HG02884 (cell line): ENCODE results near the gene B3GALT4.
A peak's percentile ranks its signal among the peaks of the same experiment; 100 is the strongest.

ENCODE experiments used
- ATAC-seq: cut with Tn5 transposase; IDR thresholded peaks from one replicate; pipeline ENCODE4 v1.9.1; 2021; ENCODE audit warnings: mild to moderate bottlenecking, moderate library complexity; ENCODE audit not compliant: unreplicated experiment

Gene B3GALT4

GRCh38 chr6:33313709-33314514 is 37.0 kb downstream of the B3GALT4 start, which contains the start of gene TAPBP:
Gene TAPBP, minus strand, starts transcription at chr6:33314078. Its CDS starts 37 bp downstream, at chr6:33314041.
- ATAC-seq, result peak; percentile 37

GRCh38 chr6:33314515-33314942 is 37.6 kb downstream of the B3GALT4 start:
- ATAC-seq, result no peak

GRCh38 chr6:33314943-33315792 is 38.2 kb downstream of the B3GALT4 start:
- ATAC-seq, result no peak

GRCh38 chr6:33315793-33316602 is 39.1 kb downstream of the B3GALT4 start:
- no peak for ATAC-seq

- ATAC-seq, result no peak
Measured at GRCh38 chr6:33316603-33317418, 39.9 kb downstream of the B3GALT4 start.

- ATAC-seq, result no peak
Measured at GRCh38 chr6:33317419-33317668, 40.4 kb downstream of the B3GALT4 start.

GRCh38 chr6:33317669-33318425 is 40.9 kb downstream of the B3GALT4 start, which contains the start of gene ZBTB22:
Gene ZBTB22, minus strand, starts transcription at chr6:33317744. Its CDS starts 828 bp downstream, at chr6:33316916.
- ATAC-seq, result peak; percentile 44

GRCh38 chr6:33318426-33319073 is 41.6 kb downstream of the B3GALT4 start:
- no peak for ATAC-seq

GRCh38 chr6:33319939-33320314 is 43.0 kb downstream of the B3GALT4 start:
- ATAC-seq, result no peak

GRCh38 chr6:33320315-33321181 is 43.6 kb downstream of the B3GALT4 start:
- no peak for ATAC-seq

- ATAC-seq, result no peak
Measured at GRCh38 chr6:33321227-33321626, 44.3 kb downstream of the B3GALT4 start.

GRCh38 chr6:33323623-33323948 is 46.7 kb downstream of the B3GALT4 start:
- ATAC-seq, result no peak

- ATAC-seq, result no peak
Measured at GRCh38 chr6:33324125-33324524, 47.2 kb downstream of the B3GALT4 start.
